DND-41 (cell line): ENCODE measurements around the gene ZDHHC1.
"Not testable (repeated sequence)": the region's sequence is repeated elsewhere in the genome, so short reads cannot be mapped to it uniquely, and the experiment has no call there.

Experiments used
- EZH2 ChIP-seq: IDR thresholded peaks from 3 replicates; pipeline ENCODE4 v1.6.1; 2012; ENCODE audit warnings: borderline replicate concordance, low read depth, mild to moderate bottlenecking, moderate library complexity, low read length, inconsistent platforms; ENCODE audit not compliant: severe bottlenecking
- TF ChIP-seq, protein P1 (sequence below): IDR thresholded peaks from 2 replicates; pipeline ENCODE4 v1.5.1; 2012; ENCODE audit warnings: borderline replicate concordance, low read length, moderate library complexity, mild to moderate bottlenecking; ENCODE audit not compliant: poor library complexity, severe bottlenecking; ENCODE audit errors: extremely low read depth

DNA sequence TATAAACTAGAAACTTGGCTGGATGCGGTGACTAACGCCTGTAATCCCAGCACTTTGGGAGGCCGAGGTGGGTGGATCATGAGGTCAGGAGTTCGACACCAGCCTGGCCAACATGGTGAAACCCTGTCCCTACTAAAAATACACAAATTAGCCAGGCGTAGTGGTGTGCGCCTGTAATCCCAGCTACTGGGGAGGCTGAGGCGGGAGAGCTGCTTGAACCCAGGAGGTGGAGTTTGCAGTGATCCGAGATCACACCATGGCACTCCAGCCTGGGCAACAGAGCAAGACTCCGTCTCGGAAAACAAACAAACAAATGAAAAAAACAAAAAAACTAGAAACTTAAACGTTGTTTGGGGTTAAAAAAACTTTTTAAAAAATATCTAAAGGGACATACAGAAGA is 40.3 kb downstream of the ZDHHC1 start:
- TF ChIP-seq, protein P1, sequence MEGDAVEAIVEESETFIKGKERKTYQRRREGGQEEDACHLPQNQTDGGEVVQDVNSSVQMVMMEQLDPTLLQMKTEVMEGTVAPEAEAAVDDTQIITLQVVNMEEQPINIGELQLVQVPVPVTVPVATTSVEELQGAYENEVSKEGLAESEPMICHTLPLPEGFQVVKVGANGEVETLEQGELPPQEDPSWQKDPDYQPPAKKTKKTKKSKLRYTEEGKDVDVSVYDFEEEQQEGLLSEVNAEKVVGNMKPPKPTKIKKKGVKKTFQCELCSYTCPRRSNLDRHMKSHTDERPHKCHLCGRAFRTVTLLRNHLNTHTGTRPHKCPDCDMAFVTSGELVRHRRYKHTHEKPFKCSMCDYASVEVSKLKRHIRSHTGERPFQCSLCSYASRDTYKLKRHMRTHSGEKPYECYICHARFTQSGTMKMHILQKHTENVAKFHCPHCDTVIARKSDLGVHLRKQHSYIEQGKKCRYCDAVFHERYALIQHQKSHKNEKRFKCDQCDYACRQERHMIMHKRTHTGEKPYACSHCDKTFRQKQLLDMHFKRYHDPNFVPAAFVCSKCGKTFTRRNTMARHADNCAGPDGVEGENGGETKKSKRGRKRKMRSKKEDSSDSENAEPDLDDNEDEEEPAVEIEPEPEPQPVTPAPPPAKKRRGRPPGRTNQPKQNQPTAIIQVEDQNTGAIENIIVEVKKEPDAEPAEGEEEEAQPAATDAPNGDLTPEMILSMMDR = not testable (repeated sequence)
- not testable (repeated sequence) for TF ChIP-seq EZH2
